HG02943 (cell line): ENCODE results near the gene CACNA2D2.

Experiments used
- ATAC-seq: cut with Tn5 transposase; IDR thresholded peaks from one replicate; pipeline ENCODE4 v1.9.1; 2021; ENCODE audit warnings: mild to moderate bottlenecking, low read depth, moderate library complexity; ENCODE audit not compliant: unreplicated experiment

The CACNA2D2 gene

DNA sequence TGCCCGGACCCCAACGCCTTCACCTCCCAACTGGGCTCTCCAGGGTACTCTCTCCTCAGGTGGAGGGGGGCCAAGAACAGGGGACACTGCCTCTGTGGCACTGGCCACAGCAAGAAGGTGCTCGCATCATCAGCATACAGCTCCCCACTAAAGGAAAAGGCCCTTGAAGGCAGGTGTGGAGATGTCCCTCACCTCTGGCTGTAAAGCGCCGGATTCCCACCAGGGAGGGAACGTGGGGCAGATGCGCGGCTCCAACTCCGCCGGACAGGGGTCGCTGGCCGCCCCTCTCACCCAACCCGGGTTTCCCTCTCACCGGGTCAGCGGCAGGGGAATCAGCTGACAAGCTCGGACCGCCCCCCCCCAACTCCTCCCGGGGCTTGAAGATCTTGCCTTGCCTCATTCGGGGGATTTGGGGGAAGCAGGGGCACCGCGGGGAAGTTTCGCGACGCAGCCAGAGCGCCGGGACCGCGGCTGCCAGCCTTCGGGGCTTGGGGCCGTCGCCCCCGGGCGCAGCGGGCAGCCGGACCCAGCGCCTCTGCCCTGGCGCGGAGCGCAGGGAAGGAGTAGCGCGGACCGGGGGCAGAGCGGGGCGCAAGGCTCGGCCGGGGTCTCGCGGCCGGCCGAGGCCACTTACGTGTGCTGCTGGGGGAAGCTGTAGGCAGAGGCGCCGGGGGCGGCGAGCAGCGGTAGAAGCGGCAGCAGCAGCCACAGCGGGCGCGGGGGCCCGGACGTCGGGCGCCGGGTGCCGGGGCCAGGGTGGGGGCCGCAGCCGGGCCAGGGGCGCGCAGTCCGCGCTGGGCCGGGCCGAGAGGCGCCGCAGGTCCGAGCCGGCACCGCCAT, 630 bp downstream of the CACNA2D2 start:
- no peak for ATAC-seq

DNA sequence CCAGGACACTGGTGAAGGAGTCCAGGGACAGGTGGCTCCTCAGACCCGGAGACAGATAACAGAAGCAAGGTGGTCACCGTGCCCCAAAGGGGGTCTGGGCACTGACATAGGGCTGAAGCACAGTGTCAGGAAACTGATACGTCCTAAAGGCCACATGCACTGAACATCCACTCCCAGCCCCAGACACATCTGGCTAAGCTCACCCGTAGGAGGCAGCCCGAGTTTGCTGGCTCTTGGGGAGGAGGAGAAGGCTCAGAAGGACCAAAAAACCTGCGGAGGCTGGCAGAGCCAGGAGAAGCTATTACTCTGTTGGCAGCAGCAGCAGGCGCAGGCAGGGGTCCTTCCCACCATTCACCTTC, 1.2 kb downstream of the CACNA2D2 start:
- no peak for ATAC-seq

DNA sequence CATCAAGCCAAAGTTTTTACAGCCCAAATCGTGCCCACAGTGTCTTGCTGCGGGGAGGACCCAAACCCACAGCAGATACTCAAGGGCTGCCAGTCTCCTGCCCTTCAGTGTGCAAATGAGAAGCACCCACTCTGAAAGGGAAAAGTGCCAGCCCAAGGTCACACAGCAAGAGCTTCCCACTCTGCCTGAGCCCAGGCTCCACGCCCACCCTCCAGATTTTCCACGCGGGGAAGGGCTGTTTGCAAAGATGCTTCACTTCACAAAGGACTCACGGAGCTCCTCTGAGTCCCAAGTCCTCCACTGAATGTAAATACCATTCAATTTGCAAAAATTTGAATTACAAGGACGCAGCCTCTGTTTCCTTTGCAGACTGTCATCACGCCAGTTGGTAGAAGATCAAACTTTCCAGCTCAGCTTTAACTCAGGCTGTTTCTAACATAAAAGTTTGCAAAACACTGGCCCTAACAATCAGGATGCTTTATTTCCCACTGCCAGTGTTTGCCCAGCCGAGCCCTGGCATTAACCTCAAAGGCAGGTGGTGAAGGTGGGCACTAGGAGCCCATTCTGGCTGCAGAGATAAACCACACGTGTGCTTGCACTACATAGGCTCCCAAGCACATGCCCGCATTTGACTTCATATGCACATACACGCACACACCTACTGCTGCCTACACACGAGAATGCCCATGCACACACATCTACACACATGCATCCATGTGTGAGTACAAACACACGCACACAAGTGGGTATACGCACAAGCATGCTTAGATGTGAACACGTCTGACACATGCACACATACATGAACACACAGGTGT, 7.6 kb downstream of the CACNA2D2 start:
- no peak for ATAC-seq

DNA sequence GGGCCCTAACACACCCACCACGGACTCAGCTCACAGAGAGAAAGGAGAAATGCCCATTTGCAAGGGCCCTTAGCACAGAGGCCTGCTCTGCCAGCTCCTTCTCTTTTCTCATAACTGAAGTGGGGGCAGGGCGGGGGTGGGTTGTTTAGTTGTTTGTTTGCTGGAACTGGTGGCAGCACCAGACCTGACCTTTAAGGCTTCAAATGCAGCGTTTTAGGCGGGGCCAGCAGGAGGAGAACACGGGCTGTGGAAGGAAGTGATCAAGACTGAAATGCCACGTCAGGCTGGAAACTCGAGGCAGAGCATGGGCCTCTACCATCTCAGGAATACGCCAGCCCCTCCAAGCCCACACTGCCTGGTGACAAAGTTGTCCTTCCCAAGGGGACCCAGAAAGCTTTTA, 9.3 kb downstream of the CACNA2D2 start:
- no peak for ATAC-seq

DNA sequence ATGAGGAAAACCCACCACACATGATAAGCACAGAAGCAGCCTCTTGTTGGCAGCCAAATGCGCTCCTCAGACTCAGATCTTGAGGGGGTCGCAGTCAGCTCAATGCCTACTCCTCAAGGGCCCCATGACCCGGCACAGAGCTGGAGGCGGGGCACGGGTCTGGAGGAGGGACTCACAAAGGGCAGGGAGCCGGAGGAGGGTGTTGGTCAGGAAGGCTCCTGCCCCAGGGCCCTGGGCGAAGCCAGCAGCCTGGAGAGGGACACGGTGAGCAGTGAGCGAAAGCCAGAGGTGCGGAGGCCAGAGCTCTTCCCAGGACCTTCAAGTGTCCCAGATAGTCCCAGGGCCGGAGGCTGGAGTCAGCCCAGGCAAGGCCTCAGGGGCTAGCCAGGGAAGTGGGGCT, 9.8 kb downstream of the CACNA2D2 start:
- no peak for ATAC-seq

DNA sequence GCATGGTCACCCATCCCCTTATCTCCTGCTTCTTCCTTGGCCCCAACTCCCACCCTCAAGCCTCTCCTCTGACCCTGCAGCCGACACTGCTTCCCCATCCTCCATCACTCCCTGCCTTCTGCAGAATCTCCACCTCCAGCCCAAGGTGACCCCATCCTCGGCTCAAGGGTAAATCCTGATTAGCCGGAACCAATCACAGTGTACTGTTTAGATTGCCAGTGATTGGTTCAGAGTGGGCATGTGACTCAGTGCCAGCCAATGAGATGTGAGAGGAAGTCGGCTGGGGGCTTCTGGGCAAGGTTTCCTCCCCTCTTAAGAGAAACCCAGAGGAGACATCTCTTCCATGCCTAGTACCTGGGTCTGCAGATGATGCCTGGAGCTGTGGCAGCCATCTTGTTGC, 10.3 kb downstream of the CACNA2D2 start:
- no peak for ATAC-seq

DNA sequence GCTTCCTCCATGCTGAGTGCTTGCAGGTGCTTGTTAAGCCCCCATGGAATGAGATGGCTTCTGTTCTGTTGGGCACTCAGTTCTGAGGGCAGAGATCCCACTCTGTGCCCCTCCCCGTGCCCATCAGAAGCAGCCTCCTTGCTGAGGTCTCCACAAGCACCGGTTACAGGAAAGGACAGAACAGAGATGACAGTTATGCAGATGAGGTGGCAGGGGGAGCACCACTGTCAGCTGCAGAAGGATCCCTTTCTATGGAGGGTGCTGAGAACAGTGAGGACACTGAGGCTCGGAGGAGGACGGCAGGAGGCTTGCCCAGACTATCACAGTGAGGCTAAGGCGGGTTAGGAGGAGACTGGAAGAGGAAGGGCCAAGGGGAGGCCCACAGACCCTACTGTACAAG, 12.4 kb downstream of the CACNA2D2 start:
- no peak for ATAC-seq

DNA sequence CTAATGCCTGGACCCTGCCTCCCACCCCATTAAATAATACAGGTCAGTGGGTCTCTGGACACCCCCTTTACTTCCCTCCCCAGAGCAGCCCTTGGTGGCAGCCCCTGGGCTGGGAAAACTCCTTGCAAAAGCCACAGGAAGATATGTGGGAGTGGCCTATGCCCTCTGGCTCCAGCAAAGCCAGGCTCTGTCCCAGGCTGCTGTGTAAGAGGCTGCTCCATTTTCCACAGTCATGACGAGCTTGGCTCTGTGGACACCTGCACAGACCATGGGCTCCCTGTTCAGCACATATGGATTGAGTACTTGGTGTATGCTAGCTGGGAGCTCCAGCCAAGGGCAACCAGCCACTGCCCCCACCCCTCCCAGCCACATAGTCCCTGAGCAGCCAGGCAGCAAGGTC, 13.0 kb downstream of the CACNA2D2 start:
- no peak for ATAC-seq

DNA sequence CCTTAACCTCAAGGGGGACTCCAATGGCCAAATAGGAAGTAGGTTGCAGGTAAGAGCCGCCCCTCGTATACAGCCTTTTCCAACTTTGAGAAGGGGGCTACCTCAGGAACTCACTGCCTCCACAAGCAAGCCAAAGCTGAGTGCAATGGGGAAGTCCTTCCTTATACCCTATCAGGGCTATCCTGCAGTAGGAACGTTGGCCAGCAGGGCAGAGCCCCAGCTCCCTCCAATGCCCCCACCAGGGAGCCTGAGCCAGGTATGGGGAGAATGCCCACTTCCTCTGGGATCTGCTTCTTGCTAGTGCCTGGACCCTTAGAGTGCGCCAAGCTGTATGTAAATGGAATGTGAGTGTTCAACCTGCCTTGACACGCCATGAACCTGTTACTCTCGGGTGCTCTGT, 16.3 kb downstream of the CACNA2D2 start:
- ATAC-seq: no peak

DNA sequence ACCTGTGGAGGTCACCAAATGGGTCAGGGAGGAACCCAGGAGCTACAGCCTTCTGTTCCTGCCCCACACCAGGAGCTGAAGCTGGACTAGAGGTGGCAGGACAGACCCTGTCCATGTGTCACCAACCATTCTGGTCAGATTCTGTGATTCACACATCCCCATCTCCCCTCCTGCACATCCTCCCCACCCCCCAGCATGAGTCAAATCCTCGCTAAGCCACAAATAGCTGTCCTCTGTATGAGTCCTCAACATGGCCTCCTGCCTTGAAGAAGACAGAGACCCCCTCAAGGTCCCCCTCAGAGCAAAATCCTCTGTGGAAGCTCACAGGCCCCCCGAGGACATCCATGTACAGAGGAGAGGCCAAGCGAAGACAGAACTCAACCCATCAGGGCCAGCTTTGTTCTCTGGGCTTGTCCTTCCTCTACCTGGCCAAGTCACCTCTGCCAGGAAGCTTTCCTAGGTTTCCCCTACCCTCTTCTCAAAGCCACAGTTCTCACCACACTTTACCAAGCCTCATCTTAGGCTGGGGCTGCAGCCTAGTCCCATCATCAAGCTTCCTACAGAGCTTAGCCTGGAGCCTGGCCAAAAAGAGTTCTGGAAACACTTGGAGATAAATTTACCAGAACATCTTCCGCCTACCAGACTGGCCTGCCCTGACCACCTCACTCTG, 17.1 kb downstream of the CACNA2D2 start:
- no peak for ATAC-seq

DNA sequence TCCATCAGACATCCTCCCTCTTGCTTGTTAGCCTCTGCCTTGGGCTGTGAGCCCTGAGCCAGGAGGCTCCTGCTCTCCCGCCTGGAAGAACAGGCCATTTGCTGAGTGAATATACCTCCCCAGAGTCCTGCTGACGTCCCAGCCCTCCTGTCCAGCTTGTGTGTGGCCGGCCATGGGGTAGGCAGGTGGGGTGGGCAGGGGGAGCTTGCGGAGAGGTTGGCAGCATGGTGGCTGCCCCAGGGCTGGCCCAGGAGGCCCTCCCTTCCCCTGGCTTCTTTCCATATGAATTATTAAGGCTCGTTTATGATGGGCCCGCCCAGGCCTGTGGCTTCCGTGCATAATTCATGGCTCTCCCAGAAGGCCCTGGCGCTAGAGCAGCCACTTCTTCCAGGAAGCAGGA, 18.7 kb downstream of the CACNA2D2 start:
- no peak for ATAC-seq

DNA sequence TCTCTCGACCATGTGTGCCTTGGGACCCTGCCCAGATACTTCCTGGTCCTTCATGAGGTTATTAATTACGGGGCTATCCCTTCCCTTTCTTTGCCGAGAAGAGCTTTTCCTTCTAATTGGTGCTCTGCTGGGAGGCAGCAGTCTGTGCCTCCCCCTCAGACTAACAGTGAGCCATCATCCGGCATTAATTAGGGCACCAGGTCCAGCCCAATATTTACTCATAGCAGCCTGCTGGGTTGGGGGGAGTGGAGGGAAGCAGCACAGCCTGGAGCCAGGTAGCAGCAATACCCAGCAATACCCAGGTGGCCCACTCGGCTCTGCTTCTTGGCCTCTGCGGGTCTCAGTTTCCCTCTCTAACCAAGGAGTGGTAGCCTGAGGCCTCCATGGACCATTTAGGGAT, 20.1 kb downstream of the CACNA2D2 start:
- ATAC-seq: no peak

DNA sequence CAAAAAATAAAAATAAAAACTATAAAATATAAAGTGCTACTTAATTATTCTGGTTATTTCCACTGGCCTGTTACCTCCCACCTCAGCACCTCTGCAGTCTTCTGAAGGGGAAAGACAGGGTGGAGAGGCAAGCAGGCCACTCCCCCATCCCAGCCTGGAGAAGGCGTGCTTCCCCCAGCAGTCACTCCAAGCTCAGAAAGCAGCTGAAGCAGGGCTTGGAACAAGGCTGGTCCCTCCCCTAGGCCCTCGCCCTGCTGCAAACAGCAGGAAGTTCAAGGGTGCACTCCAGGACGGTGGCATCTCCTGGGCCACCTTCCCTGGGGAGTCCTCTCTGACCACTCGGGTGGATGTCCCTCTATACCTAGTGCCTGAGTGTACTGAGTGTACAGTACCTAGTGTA, 21.4 kb downstream of the CACNA2D2 start:
- no peak for ATAC-seq

DNA sequence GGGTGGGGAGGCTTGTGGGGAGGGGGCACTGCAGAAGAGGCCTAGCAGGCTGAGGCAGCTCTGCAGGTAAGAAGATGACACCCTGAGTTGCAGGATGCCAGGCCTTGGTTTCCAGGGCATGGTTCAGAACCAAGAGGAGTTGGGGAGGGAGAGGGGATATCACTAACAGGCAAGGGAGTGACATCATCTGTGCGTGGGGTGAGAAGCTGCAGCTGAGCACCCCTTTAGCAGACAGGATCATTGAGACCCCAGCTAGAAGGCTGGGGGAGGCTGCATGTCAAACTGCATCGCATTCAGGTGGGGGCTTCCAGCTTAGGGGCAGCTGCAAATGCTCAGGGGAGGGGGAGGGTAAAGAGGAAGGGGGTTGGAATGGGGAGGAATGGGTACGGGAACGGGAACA, 23.0 kb downstream of the CACNA2D2 start:
- ATAC-seq: no peak

DNA sequence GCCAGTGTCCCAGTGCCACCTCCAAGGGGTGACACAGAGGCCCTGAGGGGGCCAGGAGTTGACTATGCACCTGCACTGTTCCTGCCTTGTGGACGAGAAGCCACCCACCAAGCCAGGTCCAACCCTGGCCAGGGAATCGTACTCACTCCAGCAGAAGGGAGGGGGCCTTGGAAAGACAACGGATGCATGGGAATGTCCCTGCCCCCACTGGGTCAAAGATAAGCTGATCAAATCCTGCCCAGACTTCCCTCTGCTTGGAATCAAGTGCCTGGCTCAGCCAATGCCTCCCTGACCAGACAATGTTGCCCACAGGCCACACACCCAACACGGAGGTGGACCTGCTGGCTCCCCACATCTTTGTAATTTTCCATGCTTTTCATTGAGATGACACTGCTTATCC, 23.9 kb downstream of the CACNA2D2 start:
- ATAC-seq: no peak

DNA sequence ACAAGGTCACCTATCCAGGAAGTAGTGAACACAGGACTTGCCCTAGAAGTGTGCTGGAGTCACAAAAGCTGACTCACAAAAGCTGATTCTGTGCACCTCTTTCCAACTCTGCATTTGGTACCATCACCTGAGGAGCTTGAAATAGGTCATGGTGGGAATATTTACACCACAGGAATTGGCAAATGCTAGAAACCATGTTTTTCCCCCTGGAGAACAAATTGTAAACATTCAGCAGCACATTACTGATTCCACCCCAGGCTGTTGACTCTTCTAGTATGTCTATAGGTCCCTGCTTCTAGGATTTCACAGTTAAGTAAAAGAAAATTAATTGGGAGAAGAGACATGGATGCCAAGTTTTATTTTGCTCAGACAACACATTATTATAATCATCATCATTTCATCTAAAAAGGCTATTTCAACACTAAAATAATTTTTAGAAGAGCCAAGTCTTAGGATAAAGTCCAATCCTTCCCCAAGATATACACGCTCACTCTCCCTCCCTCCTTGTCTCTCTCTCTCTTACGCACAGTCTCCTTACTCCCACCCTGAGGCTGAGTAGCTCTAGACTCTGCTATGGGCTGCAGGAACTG, 24.7 kb downstream of the CACNA2D2 start:
- ATAC-seq: no peak

DNA sequence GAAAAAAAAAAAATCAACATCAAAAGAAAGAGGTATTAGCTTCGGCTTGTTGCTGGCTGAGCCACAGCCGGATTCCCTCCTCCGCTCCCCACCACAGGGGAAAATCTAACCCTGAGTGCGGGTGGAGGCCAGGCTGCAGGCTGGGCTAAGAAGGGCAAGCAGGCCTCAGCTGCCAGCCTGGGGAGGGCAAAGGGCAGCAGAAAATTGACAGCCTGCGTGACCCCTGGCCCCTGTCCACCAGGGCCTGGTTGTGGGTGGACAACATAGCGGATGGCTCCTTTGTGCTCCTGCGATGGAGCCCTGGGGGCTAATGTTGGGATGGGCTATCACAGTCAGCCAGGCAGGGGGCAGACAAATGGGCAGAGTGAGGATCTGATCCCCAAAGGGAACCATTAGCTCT, 25.4 kb downstream of the CACNA2D2 start:
- ATAC-seq: no peak

DNA sequence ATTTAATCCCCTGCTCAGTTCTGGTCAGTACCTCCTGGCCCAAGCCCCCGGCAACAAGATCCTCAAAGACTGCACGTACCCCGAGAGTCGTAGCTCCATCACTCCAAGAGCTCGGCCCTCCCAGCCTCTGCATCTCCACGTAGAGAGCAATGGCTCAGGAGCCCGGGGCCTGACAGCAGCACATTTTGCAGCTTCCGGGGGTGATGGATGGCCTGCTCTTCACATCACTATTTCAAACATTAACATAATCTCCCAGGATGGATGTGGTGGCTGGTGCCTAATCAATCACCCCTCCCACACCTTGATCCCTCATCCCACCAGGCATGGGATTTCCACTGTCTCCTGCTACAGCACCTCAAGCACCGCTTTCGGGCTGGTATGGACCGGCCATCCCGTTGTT, 28.1 kb downstream of the CACNA2D2 start:
- no peak for ATAC-seq

DNA sequence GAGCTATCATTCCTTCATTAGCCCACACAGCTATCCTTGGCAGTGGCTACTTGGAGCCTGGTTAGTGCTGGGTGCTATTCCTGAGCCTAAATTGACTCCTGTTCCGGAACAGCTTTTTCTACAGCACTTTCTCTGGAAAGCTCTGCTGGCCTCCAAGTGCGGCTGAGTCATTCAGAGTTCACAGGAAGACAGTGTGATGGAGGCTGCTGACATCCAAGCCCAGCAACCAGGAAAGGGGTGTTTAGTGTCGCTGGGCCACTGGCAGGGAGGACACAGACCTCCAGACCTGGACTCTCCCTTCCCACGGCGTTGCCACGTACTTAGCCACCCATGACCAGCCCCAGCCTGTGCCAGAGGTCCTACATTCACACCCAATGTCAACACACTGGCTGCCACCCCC, 28.7 kb downstream of the CACNA2D2 start:
- ATAC-seq: no peak

DNA sequence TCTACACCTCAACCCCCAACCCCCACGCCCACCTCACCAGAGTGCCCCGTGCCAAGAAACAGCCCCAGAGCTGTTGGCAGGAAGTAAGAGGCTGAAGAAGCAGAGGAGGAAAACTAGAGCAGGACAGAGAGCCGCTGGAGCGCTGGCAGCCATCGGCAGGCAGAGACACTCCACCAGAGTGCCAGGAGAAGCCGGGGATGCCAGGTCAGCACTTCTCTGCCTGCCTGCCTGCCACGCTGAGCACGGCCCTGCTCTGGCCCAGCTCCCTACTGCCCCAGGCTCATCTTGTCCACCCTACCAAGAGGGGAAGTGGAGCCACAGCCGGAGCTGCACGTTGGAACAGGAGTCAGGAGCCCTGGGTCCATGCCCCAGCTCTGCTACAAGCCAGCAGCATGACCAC, 29.7 kb downstream of the CACNA2D2 start:
- no peak for ATAC-seq

DNA sequence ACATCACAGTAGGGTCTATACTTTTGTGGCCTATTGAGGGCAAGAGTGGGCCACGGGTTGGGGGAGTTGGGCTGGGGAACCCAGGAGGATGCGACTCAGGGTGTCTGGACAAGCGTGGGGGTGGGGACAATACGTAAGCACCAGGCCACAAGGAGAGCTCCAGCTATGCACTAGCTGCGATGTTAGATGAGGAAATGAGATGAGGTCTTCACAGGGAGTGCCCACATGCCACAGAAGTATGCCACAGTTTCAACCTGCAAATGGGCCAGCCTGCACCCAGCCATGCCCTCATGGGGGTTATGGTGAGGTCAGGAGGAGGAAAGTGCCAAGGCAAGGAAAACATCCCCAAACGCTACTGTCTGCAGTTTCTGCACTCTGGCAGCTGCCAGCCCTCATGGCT, 30.5 kb downstream of the CACNA2D2 start:
- no peak for ATAC-seq
